ENCODE data around the gene ITLN2. TPM values are rescaled to one million over a fixed set of nuclear protein-coding genes. Genes with fewer than 3 reads are reported as not detected.

The ITLN2 gene
- total and polyA plus RNA-seq, 2 donors (not counting 3 experiments of a cell fraction or from before 2014, with no cell fraction given) = 0.46 TPM; not detected in 1

- H4K20me1 ChIP-seq (replicated peaks; ENCODE audit: control insufficient read depth, extremely low read depth, insufficient read depth, low read length) = no peaks in the 10 kb centered on the region
- no peak for FAIRE-seq
- dilution Hi-C loops (cut with MboI; ENCODE audit: extremely low pct_ligation_motif_present, low sequenced_read_pairs) (no loop called here), intact Hi-C loops (cut with micrococcal nuclease) (no loop called here)
- ChIA-PET POLR2A (no interaction called here), CTCF (interaction anchor here (1.4 kb wide), 1 partner anchor 45 kb away, joined by 4 read pairs; no protein-coding TSS in a partner anchor)
- H2AFZ ChIP-seq (ENCODE audit: low read depth, low read length) = no peak overlapping the region
- TF ChIP-seq FOS (IDR thresholded peaks at IDR 0.05; ENCODE audit: borderline replicate concordance, insufficient read depth, low read length) (no peak), POLR2AphosphoS5 (IDR thresholded peaks at IDR 0.05; ENCODE audit: insufficient read depth, low read depth, low read length) (no peak), JUN (IDR thresholded peaks at IDR 0.05; ENCODE audit: borderline replicate concordance, insufficient read depth, insufficient read length, low read depth) (no peak), MYC (IDR thresholded peaks at IDR 0.05; ENCODE audit: low read depth, low read length) (no peak), MAX (IDR thresholded peaks at IDR 0.05; ENCODE audit: insufficient read depth, insufficient read length) (no peak), CTCF (IDR thresholded peaks at IDR 0.05; ENCODE audit: extremely low read depth in 1 of 2, insufficient read depth in 1 of 2, low read depth in 1 of 2, low read length in 2 of 2) (no peak)
- no TSS peak for BruUV-seq (replicated peaks)
- no peak for DNase-seq (ENCODE audit: low read depth, low spot score)
- H3K79me2 ChIP-seq (ENCODE audit: control insufficient read depth, insufficient read depth, low read length) = no peaks in the 10 kb centered on the region
- no peaks in the 10 kb centered on the region for H3K9me3 ChIP-seq (replicated peaks; ENCODE audit: control insufficient read depth, insufficient read depth, low read length)
- H3K4me1 ChIP-seq (ENCODE audit: control insufficient read depth, extremely low read depth, insufficient read depth, low read length) = no peaks in the 10 kb centered on the region
- no peak overlapping the region for H3K4me2 ChIP-seq (ENCODE audit: insufficient read depth, low read length)
- H3K9me1 ChIP-seq (replicated peaks; ENCODE audit: control insufficient read depth, extremely low read depth, insufficient read depth, low read length) = no peaks in the 10 kb centered on the region
- H3K27me3 ChIP-seq (ENCODE audit: control insufficient read depth in 2 of 2, insufficient read depth in 2 of 2, low read length in 2 of 2) = peaks cover 0 to 5% of the 10 kb centered on the region in 2 experiments
- no peak overlapping the region for H3K27ac ChIP-seq (ENCODE audit: insufficient read depth, low read depth, low read length)
- no peak overlapping the region for H3K9ac ChIP-seq (replicated peaks; ENCODE audit: extremely low read depth, insufficient read depth, low read length)
- no peak overlapping the region for H3K4me3 ChIP-seq (replicated peaks in 1 of 3; ENCODE audit: insufficient read depth in 1 of 3, low read depth in 1 of 3, low read length in 3 of 3)
- no peaks in the 10 kb centered on the region for H3K36me3 ChIP-seq (ENCODE audit: control insufficient read depth in 2 of 2, extremely low read depth in 1 of 2, insufficient read depth in 2 of 2, low read length in 2 of 2)
Observed at GRCh38 chr1:160945079-160945478, 9.5 kb downstream of the ITLN2 start.
